Activated T-helper 1 cell treated with anti-CD3 and anti-CD28 coated beads, Interleukin-12 subunit alpha, Interleukin-12 subunit beta, Interleukin-2, Interleukin-4 antibody, amounts not matched to agents 30 ng/mL and 10 ng/mL and 1 ng/mL, durations not matched to agents 14 hours and 24 hours and 36 hours (primary cell): ENCODE data around the gene GALNT10. TPM values are rescaled to one million over a fixed set of nuclear protein-coding genes. Genes with fewer than 3 reads are reported as not detected.

ENCODE experiments used
- DNase-seq: peaks from one replicate; pipeline ENCODE4 v3.0.0; 2021; ENCODE audit warnings: low spot score
- H3K27ac Mint-ChIP-seq: one replicate; pipeline ENCODE4 v1.8.0; 2021; ENCODE audit warnings: mild to moderate bottlenecking, mixed read lengths
- H3K27me3 Mint-ChIP-seq: one replicate; pipeline ENCODE4 v1.8.0; 2022; ENCODE audit warnings: mild to moderate bottlenecking, moderate library complexity, mixed read lengths; ENCODE audit not compliant: insufficient read depth
- H3K36me3 Mint-ChIP-seq: one replicate; pipeline ENCODE4 v1.8.0; 2021; ENCODE audit warnings: low read depth, mixed read lengths
- H3K4me1 Mint-ChIP-seq: one replicate; pipeline ENCODE4 v1.8.0; 2021; ENCODE audit warnings: low read depth, mixed read lengths
- H3K4me3 Mint-ChIP-seq: one replicate; pipeline ENCODE4 v1.8.0; 2021; ENCODE audit warnings: mild to moderate bottlenecking, moderate library complexity, mixed read lengths
- H3K9me3 Mint-ChIP-seq: one replicate; pipeline ENCODE4 v1.8.0; 2021; ENCODE audit warnings: mixed read lengths
- intact Hi-C: fragments of 100-400 bp; cut with micrococcal nuclease; formaldehyde crosslinking; loops from one replicate; pipeline ENCODE4 v1.15.1; 2024
- total RNA-seq: library from RNA; stranded (reverse); gene quantifications from 2 replicates; pipeline ENCODE4 v1.2.3, GENCODE V29; 2022

GALNT10 gene
- total RNA-seq, 1 donor from 2014 or later: 55.6 TPM

DNA sequence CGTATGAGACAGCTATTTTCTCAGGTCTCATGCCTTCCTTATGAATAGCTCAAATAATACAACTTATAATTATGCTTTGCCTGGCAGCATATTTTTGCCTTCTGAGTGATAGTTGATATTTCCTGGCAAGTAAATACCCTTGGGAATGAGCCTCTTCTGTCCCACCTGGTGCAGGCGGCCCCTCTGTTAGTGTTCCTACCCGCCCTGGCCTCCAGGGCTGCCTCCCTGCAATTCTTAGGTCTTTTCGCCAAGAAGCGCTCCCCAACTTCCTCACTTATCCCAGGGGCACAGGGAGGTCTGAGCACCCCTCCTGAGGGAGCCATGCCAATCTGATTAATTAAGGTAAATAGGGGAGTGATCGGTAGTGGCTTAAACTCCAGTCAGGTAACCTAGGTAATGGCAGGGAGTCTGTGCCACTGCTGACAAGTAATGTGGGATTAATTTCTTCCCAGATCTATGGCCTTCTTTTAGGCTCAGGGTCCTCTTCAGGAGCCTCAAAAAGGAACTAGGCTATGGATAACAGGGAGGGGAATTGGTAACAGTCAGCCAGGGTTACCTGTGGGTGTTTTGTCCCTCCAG lies 81.5 kb downstream of the GALNT10 start:
- Mint-ChIP-seq H3K9me3 (no peaks in the 10 kb centered on the region), H3K27me3 (no peaks in the 10 kb centered on the region), H3K36me3 (peaks cover 13% of the 10 kb centered on the region), H3K4me3 (no peak overlapping the region), H3K27ac (peak overlapping the region; percentile 49), H3K4me1 (peaks cover 59% of the 10 kb centered on the region)
- DNase-seq: no peak
- intact Hi-C loops: loop anchor here (10.0 kb wide), 1 partner anchor 173 kb away; the partner anchor contains the start of gene SAP30L

DNA sequence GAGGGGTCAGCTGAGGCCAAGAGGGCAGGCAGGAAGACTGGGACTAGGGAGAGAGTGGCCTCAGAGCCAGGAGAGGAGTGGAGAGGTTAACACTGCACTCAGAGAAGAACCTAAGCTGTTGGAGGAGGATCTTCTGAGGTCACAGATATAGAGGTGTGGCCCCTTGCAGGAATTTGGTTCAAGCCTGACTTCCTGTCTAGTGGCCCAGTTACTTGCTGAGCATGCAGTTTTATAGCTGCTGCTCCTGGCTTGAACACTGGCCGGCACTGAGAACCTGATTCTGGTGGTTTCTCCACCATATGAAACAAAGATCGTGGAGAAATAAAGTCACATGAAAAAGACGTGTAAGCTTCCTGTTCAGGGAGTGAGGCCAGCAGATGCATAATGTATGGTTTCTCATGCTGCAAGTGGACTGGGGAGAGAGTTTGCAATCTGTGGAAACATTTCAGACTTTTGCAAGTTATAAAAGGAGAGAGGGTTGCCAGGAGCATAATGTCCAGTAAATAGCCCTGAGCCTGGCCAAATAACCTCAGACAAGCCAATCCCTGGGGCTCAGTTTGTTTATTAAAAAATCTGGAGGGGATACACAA lies 82.6 kb downstream of the GALNT10 start:
- H3K9me3 Mint-ChIP-seq: peaks cover 4% of the 10 kb centered on the region
- intact Hi-C loops: loop anchor here (10.0 kb wide), 1 partner anchor 172 kb away; the partner anchor contains the start of gene SAP30L
- H3K36me3 Mint-ChIP-seq: peaks cover 17% of the 10 kb centered on the region
- H3K4me1 Mint-ChIP-seq: peaks cover 69% of the 10 kb centered on the region
- H3K4me3 Mint-ChIP-seq: peak overlapping the region; percentile 54
- peak overlapping the region; percentile 79 for H3K27ac Mint-ChIP-seq
- H3K27me3 Mint-ChIP-seq: no peaks in the 10 kb centered on the region
- peak; percentile 27 for DNase-seq

DNA sequence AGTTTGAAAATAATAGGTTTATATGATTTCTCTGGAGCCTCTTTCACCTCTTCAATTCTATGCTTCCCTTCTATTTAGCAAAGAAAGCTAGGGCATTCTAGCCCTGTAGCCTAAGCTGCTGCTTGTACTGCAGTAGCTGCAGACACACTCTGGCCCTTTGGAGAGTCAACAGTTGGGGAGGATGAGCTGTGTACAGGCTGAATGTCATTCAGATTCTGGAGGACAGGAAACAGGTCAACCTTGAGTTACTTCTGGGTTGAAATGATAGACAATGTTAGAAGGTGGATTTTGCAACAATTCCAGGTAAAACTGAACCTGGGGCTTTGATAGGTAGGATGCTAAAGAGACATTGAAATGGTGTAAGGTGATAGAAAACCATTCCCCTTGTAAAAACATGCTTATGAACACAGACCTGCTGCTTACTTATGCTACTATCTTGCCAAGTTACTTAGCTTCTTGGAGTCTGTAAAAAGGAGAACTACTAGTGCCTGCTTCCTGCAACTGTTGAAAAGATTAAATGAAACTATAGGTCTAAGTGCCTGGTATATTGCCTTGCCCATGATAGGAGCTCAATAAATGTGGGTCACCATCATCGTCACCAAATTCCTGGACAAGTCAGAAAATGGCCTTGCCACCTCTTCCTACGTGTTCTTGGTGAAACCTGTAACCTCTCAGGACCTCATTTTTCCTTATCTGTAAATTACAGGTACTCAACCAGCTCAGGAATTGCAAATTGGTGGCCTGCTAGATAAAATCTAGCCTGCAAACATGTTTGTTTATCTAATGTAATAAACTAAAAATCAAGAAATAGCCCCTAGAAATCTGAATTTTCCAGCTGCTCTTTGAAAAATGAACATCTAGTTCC lies 83.7 kb downstream of the GALNT10 start:
- H3K9me3 Mint-ChIP-seq: peaks cover 12% of the 10 kb centered on the region
- H3K27me3 Mint-ChIP-seq: no peaks in the 10 kb centered on the region
- no peak overlapping the region for H3K4me3 Mint-ChIP-seq
- intact Hi-C loops: loop anchor here (10.0 kb wide), 1 partner anchor 171 kb away; the partner anchor contains the start of gene SAP30L
- H3K4me1 Mint-ChIP-seq: peaks cover 76% of the 10 kb centered on the region
- no peak for DNase-seq
- peaks cover 17% of the 10 kb centered on the region for H3K36me3 Mint-ChIP-seq
- H3K27ac Mint-ChIP-seq: no peak overlapping the region

DNA sequence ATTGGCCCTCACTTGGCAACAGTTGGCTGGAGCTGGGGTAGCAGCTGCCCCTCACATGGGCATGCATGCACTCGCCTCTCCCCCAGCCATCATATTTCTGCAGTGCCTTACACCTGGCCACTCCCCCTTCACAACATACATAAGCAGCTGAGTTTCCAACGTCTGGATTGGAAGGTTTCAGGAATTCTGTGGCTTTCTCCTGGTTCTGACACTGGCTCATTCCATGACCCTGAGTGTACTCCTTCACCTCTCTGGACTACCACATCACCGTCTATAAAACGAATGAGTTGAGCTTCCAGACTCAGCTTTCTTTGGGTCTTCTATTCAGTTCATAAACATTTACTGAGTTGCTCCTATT lies 84.3 kb downstream of the GALNT10 start:
- peaks cover 77% of the 10 kb centered on the region for H3K4me1 Mint-ChIP-seq
- H3K36me3 Mint-ChIP-seq: peaks cover 17% of the 10 kb centered on the region
- intact Hi-C loops: loop anchor here (10.0 kb wide), 1 partner anchor 170 kb away; the partner anchor contains the start of gene SAP30L

DNA sequence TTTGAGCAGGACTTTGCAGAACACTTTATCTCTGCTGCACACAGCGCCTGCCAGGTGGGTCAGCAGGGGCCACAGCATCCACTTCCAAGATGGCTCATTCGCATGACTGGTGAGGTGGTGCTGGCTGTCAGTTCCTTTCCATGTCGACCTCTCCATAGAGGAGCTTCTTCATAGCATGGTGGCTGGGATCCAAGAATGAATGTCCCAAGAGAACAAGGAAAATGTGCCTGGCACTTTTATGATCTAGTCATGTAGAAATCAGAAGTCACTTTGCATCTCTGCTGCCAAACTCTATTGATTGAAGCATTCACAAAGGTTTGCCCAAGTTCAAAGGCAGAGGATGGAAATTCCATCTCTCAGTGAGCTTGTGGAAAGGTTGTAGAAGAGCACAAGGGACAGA lies 85.0 kb downstream of the GALNT10 start:
- DNase-seq: no peak
- H3K27me3 Mint-ChIP-seq: no peaks in the 10 kb centered on the region
- no peak overlapping the region for H3K4me3 Mint-ChIP-seq
- H3K36me3 Mint-ChIP-seq: peaks cover 20% of the 10 kb centered on the region
- H3K4me1 Mint-ChIP-seq: peaks cover 77% of the 10 kb centered on the region
- H3K27ac Mint-ChIP-seq: no peak overlapping the region
- H3K9me3 Mint-ChIP-seq: peaks cover 12% of the 10 kb centered on the region
- intact Hi-C loops: loop anchor here (10.0 kb wide), 1 partner anchor 169 kb away; the partner anchor contains the start of gene SAP30L

More for the DNA sequence above, 84.3 kb downstream of the GALNT10 start:
- Mint-ChIP-seq H3K4me3 (no peak overlapping the region), H3K27me3 (no peaks in the 10 kb centered on the region), H3K27ac (no peak overlapping the region), H3K9me3 (peaks cover 12% of the 10 kb centered on the region)
- DNase-seq: no peak

DNA sequence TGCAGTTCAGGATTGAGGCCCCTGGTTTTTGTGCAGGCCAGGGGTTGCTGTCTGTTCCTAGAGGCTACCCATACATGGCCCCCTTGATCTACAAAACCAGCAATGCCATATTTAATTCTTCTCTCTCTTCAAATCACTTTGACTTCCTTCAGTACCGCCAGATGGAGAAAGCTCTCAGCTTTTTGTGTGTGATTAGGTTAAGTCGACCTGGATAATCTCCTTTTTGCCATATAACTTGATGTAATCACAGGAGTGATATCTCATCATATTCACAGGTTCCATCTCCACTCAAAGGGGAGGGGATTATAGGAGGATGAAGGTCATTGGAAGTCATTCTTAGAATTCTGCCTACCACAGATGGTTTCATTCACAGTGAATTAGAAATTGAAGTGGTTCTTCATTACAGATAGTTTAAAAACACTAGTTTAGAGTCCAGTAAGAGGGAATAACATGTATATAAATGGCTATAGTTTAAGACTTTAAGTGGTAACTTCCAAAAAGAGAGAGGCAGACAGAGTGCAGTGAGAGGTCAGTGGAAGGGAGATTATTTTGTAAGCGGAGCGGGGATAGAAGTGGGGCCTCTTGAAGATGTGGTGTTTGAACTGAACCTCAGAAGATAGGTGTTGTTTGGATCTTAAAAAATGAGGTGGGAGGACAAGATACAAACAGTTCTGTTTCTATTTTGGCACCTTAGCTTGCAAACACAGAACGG lies 85.9 kb downstream of the GALNT10 start:
- Mint-ChIP-seq H3K4me3 (no peak overlapping the region), H3K27me3 (no peaks in the 10 kb centered on the region), H3K27ac (peak overlapping the region; percentile 71), H3K4me1 (peaks cover 76% of the 10 kb centered on the region), H3K36me3 (peaks cover 26% of the 10 kb centered on the region), H3K9me3 (peaks cover 12% of the 10 kb centered on the region)
- DNase-seq: no peak
- intact Hi-C loops: loop anchor here (1.0 to 10.0 kb wide), 3 partner anchors 62 to 238 kb away; partner anchors contain the start of genes FAM114A2, MFAP3 and SAP30L

DNA sequence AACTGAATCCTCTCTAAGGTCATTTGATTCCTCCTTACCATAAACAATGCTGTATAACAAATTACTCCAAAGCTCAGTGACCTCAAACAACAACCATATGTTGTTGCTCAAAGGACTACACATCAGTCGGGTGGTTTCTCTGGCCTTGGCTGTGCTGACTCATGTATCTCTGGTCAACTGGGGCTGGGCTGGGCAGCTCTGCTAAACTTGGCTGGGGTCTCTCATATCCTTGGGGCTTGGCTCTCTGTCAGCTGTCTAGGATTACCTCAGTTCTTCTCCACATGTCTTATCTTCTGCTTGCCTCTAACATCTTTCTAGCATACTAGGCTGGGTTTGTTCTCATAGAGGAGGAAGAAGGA lies 86.4 kb downstream of the GALNT10 start:
- Mint-ChIP-seq H3K27ac (peak overlapping the region; percentile 71), H3K4me1 (peaks cover 71% of the 10 kb centered on the region), H3K4me3 (no peak overlapping the region), H3K27me3 (no peaks in the 10 kb centered on the region), H3K9me3 (peaks cover 12% of the 10 kb centered on the region), H3K36me3 (peaks cover 30% of the 10 kb centered on the region)
- no peak for DNase-seq
- intact Hi-C loops: loop anchor here (1.0 to 10.0 kb wide), 3 partner anchors 63 to 238 kb away; partner anchors contain the start of genes FAM114A2, MFAP3 and SAP30L

DNA sequence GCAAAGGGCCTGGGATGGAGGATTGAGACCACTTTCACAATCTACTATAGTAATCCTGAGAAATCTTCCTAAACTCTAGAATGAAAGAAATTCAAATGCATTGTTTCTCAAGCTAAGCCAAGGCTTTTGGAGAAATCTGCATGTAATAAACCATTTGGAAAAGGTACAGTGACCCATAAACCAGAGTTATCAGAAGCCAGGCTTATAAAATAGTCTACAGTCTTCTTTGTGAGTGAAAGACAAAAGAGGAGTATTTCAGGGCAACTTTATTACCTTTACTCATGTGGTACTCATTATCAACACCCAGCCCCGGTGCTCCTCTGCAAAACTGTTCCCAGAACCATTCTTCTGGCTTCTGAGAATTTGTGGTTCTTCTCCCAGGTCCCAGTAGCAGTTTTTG lies 87.0 kb downstream of the GALNT10 start:
- Mint-ChIP-seq H3K4me1 (peaks cover 65% of the 10 kb centered on the region), H3K27ac (peak overlapping the region; percentile 41), H3K9me3 (peaks cover 16% of the 10 kb centered on the region), H3K4me3 (no peak overlapping the region), H3K36me3 (peaks cover 32% of the 10 kb centered on the region), H3K27me3 (no peaks in the 10 kb centered on the region)
- no peak for DNase-seq
- intact Hi-C loops: loop anchor here (2.0 to 10.0 kb wide), 2 partner anchors 167 to 239 kb away; partner anchors contain the start of genes FAM114A2, MFAP3 and SAP30L

DNA sequence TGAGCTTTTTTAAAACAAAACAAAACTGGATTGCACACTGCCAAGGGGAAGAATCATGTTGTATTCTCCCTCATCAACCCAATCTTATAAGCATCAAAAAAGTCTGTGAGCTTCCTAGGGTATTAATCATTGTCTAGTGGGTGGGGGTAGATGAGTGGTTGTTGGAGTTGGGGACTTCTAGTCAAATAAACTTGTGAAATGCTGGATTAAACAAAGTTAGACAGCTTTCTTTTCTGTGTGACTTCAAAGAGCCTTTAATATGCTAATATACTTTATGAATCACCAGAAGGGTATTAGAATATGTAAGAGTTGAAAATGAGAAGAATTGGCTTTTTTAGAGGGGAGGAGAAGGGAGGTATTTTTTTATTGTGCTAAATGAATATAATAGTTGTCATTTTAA lies 87.7 kb downstream of the GALNT10 start:
- H3K9me3 Mint-ChIP-seq: peaks cover 16% of the 10 kb centered on the region
- H3K27me3 Mint-ChIP-seq: no peaks in the 10 kb centered on the region
- intact Hi-C loops: loop anchor here (1.0 to 10.0 kb wide), 4 partner anchors 33 to 167 kb away; partner anchors contain the start of gene SAP30L
- H3K4me1 Mint-ChIP-seq: peaks cover 58% of the 10 kb centered on the region
- DNase-seq: no peak
- H3K36me3 Mint-ChIP-seq: peaks cover 32% of the 10 kb centered on the region
- peak overlapping the region; percentile 23 for H3K4me3 Mint-ChIP-seq
- peak overlapping the region; percentile 41 for H3K27ac Mint-ChIP-seq

DNA sequence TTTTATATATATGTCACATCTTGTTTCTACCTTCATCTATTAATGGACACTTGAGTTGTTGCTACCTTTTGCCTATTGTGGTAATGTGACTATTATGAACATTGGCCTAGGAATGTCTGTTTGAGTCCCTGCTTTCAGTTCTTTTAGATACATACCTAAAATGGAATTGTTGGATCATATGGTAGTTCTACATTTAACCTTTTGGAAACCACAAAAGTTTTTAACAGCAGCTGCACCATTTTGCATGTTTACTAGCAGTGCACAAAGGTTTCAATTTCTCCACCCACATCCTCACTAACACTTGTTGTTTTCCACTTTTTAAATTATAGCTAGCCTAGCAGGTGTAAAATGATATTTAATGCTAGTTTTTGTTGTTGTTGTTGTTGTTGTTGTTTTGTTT lies 88.4 kb downstream of the GALNT10 start:
- Mint-ChIP-seq H3K4me1 (peaks cover 51% of the 10 kb centered on the region), H3K27me3 (no peaks in the 10 kb centered on the region), H3K4me3 (no peak overlapping the region), H3K27ac (peak overlapping the region; percentile 25), H3K9me3 (peaks cover 16% of the 10 kb centered on the region), H3K36me3 (peaks cover 32% of the 10 kb centered on the region)
- DNase-seq: no peak
- intact Hi-C loops: loop anchor here (1.0 to 10.0 kb wide), 4 partner anchors 32 to 166 kb away; partner anchors contain the start of gene SAP30L

DNA sequence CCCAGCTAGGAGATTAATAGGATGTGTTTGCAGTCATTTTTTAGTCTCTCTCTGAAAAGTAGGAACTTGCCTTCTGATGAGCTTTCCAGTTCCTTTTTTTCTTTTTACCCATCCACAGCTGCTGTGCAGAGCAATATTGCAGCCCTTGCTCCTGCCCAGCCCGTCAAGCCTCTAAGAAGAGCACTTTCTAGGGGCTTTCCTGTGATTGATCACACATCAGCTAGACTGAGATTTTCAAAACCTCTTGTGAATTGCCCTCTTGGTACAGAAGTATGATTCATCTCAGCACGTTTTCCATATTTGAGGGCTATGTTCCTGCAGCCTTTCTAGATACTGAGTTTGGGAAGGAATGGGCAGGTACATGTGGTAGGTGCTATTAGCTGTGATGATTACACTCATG lies 93.9 kb downstream of the GALNT10 start:
- Mint-ChIP-seq H3K4me3 (no peak overlapping the region), H3K9me3 (peaks cover 4% of the 10 kb centered on the region), H3K27ac (no peak overlapping the region), H3K4me1 (peaks cover 33% of the 10 kb centered on the region), H3K27me3 (no peaks in the 10 kb centered on the region), H3K36me3 (peaks cover 27% of the 10 kb centered on the region)
- intact Hi-C loops: no loop called here
- DNase-seq: no peak
